ENCODE results near the gene CAMK1D. TPM values are rescaled to one million over a fixed set of nuclear protein-coding genes. Genes with fewer than 3 reads are reported as not detected.
"Not testable (repeated sequence)": the region's sequence is repeated elsewhere in the genome, so short reads cannot be mapped to it uniquely, and the experiment has no call there.

The CAMK1D gene
- polyA plus RNA-seq, 1 experiment = 1.1 TPM

GRCh38 chr10:12539350-12540164 is 190.2 kb downstream of the CAMK1D start:
- CTCF ChIA-PET = no interaction called here
- DNase-seq (ENCODE audit: low read depth) = no peak
- POLR2A ChIA-PET = no interaction called here
- Histone ChIP-seq H3K36me3 (ENCODE audit: control insufficient read depth, insufficient read depth, low read length) (no peaks in the 10 kb centered on the region), H3K27me3 (ENCODE audit: control insufficient read depth, insufficient read depth, low read length) (no peaks in the 10 kb centered on the region), H3K4me3 (ENCODE audit: low read depth, low read length) (no peak overlapping the region)
- TF ChIP-seq CTCF (IDR thresholded peaks at IDR 0.05; ENCODE audit: insufficient read depth, low read depth, low read length) = no peak

DNA sequence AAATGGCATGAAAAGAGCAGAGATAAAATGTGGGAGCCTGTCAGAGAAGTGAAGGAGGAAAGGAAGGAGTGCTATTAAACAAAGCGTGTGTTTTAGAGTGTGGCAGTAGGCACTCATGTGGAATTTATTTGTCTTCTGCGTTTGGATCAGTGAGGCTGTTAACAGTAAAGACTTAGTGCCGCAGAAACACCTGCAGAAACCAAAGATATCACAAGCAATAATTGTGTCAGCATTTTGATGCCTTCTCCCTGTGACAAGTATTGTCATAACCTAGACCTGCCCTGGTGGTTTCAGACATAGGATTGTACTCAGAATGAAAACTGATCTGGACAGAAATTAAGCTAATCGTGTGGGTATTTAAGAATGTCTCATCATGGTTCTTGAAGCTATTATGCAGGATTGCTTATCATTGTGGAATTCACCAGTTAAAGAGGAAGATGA is 191.0 kb downstream of the CAMK1D start:
- peak; percentile 12 for DNase-seq (ENCODE audit: low read depth)
- ChIA-PET POLR2A (no interaction called here), CTCF (no interaction called here)
- Histone ChIP-seq H3K27me3 (ENCODE audit: control insufficient read depth, insufficient read depth, low read length) (no peaks in the 10 kb centered on the region), H3K4me3 (ENCODE audit: low read depth, low read length) (no peak overlapping the region), H3K36me3 (ENCODE audit: control insufficient read depth, insufficient read depth, low read length) (no peaks in the 10 kb centered on the region)
- no peak for TF ChIP-seq CTCF (IDR thresholded peaks at IDR 0.05; ENCODE audit: insufficient read depth, low read depth, low read length)

- CTCF ChIA-PET = interaction anchor here (1.0 kb wide), 1 partner anchor 8 kb away, joined by 5 read pairs; no protein-coding TSS in a partner anchor
Measured at GRCh38 chr10:12541446-12542067, 192.2 kb downstream of the CAMK1D start.

GRCh38 chr10:12542133-12542670 is 192.9 kb downstream of the CAMK1D start:
- no peak for DNase-seq (ENCODE audit: low read depth)
- H3K27me3 ChIP-seq (ENCODE audit: control insufficient read depth, insufficient read depth, low read length) = no peaks in the 10 kb centered on the region
- H3K36me3 ChIP-seq (ENCODE audit: control insufficient read depth, insufficient read depth, low read length) = no peaks in the 10 kb centered on the region
- H3K4me3 ChIP-seq (ENCODE audit: low read depth, low read length) = no peak overlapping the region
- CTCF ChIA-PET = interaction anchor here (1.0 kb wide), 1 partner anchor 9 kb away, joined by 5 read pairs; no protein-coding TSS in a partner anchor
- POLR2A ChIA-PET = no interaction called here
- TF ChIP-seq CTCF (IDR thresholded peaks at IDR 0.05; ENCODE audit: insufficient read depth, low read depth, low read length) = no peak

More at GRCh38 chr10:12541446-12542067, 192.2 kb downstream of the CAMK1D start:
- no peak for TF ChIP-seq CTCF (IDR thresholded peaks at IDR 0.05; ENCODE audit: insufficient read depth, low read depth, low read length)
- no peak for DNase-seq (ENCODE audit: low read depth)
- Histone ChIP-seq H3K36me3 (ENCODE audit: control insufficient read depth, insufficient read depth, low read length) (no peaks in the 10 kb centered on the region), H3K4me3 (ENCODE audit: low read depth, low read length) (no peak overlapping the region), H3K27me3 (ENCODE audit: control insufficient read depth, insufficient read depth, low read length) (no peaks in the 10 kb centered on the region)
- POLR2A ChIA-PET = no interaction called here

GRCh38 chr10:12543589-12543988 is 194.2 kb downstream of the CAMK1D start:
- no peak for DNase-seq (ENCODE audit: low read depth)
- H3K4me3 ChIP-seq (ENCODE audit: low read depth, low read length) = no peak overlapping the region
- no peak for TF ChIP-seq CTCF (IDR thresholded peaks at IDR 0.05; ENCODE audit: insufficient read depth, low read depth, low read length)
- H3K36me3 ChIP-seq (ENCODE audit: control insufficient read depth, insufficient read depth, low read length) = no peaks in the 10 kb centered on the region
- POLR2A ChIA-PET = no interaction called here
- CTCF ChIA-PET = no interaction called here
- no peaks in the 10 kb centered on the region for H3K27me3 ChIP-seq (ENCODE audit: control insufficient read depth, insufficient read depth, low read length)

- POLR2A ChIA-PET; DNase-seq (ENCODE audit: low read depth); H3K36me3 ChIP-seq (ENCODE audit: control insufficient read depth, insufficient read depth, low read length); CTCF ChIA-PET; H3K4me3 ChIP-seq (ENCODE audit: low read depth, low read length); H3K27me3 ChIP-seq (ENCODE audit: control insufficient read depth, insufficient read depth, low read length): not testable (repeated sequence)
Measured at GRCh38 chr10:12546160-12546802, 196.9 kb downstream of the CAMK1D start.
